ENCODE measurements around the gene ATP6V1C2. TPM values are rescaled to one million over a fixed set of nuclear protein-coding genes. Genes with fewer than 3 reads are reported as not detected.

The ATP6V1C2 gene
- total and polyA plus RNA-seq, 9 donors, result 1.1 to 5.8 (median 2.2) TPM

DNA sequence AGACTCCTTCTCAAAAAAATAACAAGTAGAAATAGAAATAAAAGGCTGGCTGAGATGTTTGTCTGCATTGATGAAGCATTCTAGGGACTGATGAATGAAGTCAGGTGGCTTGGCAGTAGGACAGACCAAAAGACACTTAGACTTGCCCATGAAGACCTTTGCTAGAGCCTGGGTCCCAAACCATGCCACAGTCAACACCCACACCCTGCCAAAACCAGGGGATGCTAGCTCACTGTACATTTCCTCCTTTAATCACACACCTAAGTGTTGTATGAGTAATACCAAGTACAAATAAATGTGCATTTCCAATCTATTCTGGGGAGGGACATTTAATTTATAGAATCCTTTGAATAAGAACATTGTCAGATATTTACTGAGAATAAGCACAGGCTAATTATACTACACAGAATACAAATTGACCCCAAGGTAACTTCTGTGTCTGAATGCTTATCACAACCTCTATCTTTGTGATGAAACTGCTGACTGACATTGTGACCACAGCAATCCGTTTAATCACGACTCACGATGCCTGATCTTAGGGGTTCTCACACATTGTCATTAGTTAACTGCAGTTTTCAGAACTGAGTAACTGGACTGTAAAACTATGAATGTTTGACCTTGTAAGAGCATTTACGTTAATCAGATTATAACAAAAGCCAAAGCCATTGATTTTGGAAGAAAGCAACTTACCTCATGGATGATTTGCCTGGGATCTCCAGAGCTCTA is 21.2 kb upstream of the ATP6V1C2 start:
- Histone ChIP-seq H3K9me3 (replicated peaks; ENCODE audit: control insufficient read depth, low read depth, low read length) (no peaks in the 10 kb centered on the region), H3K27me3 (ENCODE audit: control insufficient read depth, insufficient read depth, low read length) (peaks cover under 1% of the 10 kb centered on the region), H3K4me3 (ENCODE audit: low read length) (no peak overlapping the region), H3K4me1 (ENCODE audit: control insufficient read depth, insufficient read depth, low read length) (no peaks in the 10 kb centered on the region), H3K27ac (ENCODE audit: low read length) (no peak overlapping the region), H3K36me3 (ENCODE audit: control insufficient read depth, insufficient read depth, low read length) (no peaks in the 10 kb centered on the region)
- no peak for DNase-seq
- WGBS (ENCODE audit: insufficient coverage), result no CpG with 5 or more reads among the region's 4 CpGs

GRCh38 chr2:10704034-10704594 is 17.3 kb upstream of the ATP6V1C2 start:
- no peak for DNase-seq
- peaks cover 10% of the 10 kb centered on the region for H3K27me3 ChIP-seq (ENCODE audit: control insufficient read depth, insufficient read depth, low read length)
- 100% methylated on average over 6 of the region's 9 CpGs for WGBS (ENCODE audit: insufficient coverage)

DNA sequence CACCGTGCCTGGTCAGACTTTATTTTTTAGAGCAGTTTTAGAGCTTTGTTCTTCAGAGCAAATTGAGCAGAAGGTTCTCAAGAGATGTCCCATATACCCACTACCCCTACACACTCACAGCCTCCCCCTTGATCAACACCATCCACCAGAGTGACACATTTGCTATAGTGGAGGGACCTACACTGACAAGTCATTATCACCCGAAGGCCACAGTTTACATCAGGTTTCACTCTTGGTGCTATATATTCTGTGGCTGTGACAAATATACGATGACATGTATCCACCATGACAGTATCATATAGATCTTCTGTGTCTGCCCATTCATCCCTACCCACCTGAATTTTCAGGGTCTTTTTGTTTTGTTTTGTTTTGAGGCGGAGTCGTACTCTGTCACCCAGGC is 15.4 kb upstream of the ATP6V1C2 start:
- Histone ChIP-seq H3K27ac (ENCODE audit: low read length) (no peak overlapping the region), H3K4me3 (ENCODE audit: low read length) (no peak overlapping the region), H3K36me3 (ENCODE audit: control insufficient read depth, insufficient read depth, low read length) (no peaks in the 10 kb centered on the region), H3K9me3 (replicated peaks; ENCODE audit: control insufficient read depth, low read depth, low read length) (no peaks in the 10 kb centered on the region), H3K4me1 (ENCODE audit: control insufficient read depth, insufficient read depth, low read length) (no peaks in the 10 kb centered on the region), H3K27me3 (ENCODE audit: control insufficient read depth, insufficient read depth, low read length) (peaks cover 15% of the 10 kb centered on the region)
- 92% methylated on average over 2 of the region's 5 CpGs for WGBS (ENCODE audit: insufficient coverage)
- no peak for DNase-seq

More at GRCh38 chr2:10704034-10704594, 17.3 kb upstream of the ATP6V1C2 start:
- Histone ChIP-seq H3K27ac (ENCODE audit: low read length) (no peak overlapping the region), H3K4me1 (ENCODE audit: control insufficient read depth, insufficient read depth, low read length) (no peaks in the 10 kb centered on the region), H3K9me3 (replicated peaks; ENCODE audit: control insufficient read depth, low read depth, low read length) (no peaks in the 10 kb centered on the region), H3K36me3 (ENCODE audit: control insufficient read depth, insufficient read depth, low read length) (no peaks in the 10 kb centered on the region), H3K4me3 (ENCODE audit: low read length) (no peak overlapping the region)

DNA sequence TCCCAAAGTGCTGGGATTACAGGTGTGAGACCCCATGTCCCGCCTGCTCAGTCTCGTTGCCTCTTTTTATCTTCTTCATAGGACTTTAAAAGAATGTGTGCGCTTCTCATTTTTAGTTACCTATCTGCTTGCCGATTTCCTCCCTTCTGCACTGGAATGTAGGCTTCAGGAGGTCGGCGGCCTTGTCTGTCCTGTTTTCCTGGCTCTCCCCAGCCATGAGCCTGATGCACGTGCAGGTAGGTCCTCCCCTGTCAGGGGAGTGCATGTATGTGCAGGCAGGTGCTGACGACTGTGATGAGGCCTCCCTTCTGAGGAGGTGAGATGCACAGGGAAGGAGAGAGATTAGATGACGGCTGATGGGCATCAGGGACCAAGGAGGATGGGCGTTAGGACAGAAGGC is 13.6 kb upstream of the ATP6V1C2 start:
- 65% methylated on average over 8 of the region's 10 CpGs for WGBS (ENCODE audit: insufficient coverage)
- peaks cover 24% of the 10 kb centered on the region for H3K27me3 ChIP-seq (ENCODE audit: control insufficient read depth, insufficient read depth, low read length)
- H3K36me3 ChIP-seq (ENCODE audit: control insufficient read depth, insufficient read depth, low read length), result no peaks in the 10 kb centered on the region

DNA sequence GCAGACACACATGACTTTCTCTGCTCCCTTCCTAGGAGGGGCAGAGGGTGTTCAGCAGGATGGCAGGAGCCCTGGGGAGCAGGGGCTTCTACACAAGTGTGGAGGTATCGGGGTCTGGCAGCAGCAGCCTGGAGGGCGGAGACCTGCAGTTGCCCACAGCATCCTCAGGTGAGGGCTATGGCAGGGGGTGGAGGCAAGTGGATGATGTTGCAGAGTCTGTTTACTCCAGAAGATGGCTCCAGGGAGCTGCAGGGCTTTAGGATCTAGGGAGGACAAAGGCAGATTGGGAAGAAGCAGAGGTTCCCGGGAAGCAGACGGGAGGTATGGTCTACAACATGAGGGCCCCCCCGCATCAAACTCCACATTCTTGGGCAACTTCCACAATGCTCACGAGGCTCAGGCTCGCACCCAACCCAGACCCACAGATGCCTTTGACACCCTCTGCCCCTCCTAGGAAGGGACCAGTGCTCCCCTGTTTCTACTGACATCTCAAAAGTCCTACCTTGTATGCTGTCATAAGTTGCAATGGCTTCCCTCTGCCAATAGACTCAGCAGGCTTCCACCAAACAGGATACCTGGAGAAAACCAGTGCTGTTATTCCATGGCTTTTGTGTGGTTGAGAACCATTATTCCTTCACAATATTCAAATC is 12.0 kb upstream of the ATP6V1C2 start:
- no peaks in the 10 kb centered on the region for H3K4me1 ChIP-seq (ENCODE audit: control insufficient read depth, insufficient read depth, low read length)
- no peak for DNase-seq
- H3K9me3 ChIP-seq (replicated peaks; ENCODE audit: control insufficient read depth, low read depth, low read length), result no peaks in the 10 kb centered on the region
- no peak overlapping the region for H3K4me3 ChIP-seq (ENCODE audit: low read length)
- no peak overlapping the region for H3K27ac ChIP-seq (ENCODE audit: low read length)
- H3K27me3 ChIP-seq (ENCODE audit: control insufficient read depth, insufficient read depth, low read length), result peaks cover 26% of the 10 kb centered on the region
- H3K36me3 ChIP-seq (ENCODE audit: control insufficient read depth, insufficient read depth, low read length), result no peaks in the 10 kb centered on the region
- WGBS (ENCODE audit: insufficient coverage), result 18% methylated on average over 4 of the region's 7 CpGs

More for the DNA sequence above, 13.6 kb upstream of the ATP6V1C2 start:
- no peak for DNase-seq
- no peak overlapping the region for H3K4me3 ChIP-seq (ENCODE audit: low read length)
- no peaks in the 10 kb centered on the region for H3K9me3 ChIP-seq (replicated peaks; ENCODE audit: control insufficient read depth, low read depth, low read length)
- no peaks in the 10 kb centered on the region for H3K4me1 ChIP-seq (ENCODE audit: control insufficient read depth, insufficient read depth, low read length)
- H3K27ac ChIP-seq (ENCODE audit: low read length), result no peak overlapping the region

DNA sequence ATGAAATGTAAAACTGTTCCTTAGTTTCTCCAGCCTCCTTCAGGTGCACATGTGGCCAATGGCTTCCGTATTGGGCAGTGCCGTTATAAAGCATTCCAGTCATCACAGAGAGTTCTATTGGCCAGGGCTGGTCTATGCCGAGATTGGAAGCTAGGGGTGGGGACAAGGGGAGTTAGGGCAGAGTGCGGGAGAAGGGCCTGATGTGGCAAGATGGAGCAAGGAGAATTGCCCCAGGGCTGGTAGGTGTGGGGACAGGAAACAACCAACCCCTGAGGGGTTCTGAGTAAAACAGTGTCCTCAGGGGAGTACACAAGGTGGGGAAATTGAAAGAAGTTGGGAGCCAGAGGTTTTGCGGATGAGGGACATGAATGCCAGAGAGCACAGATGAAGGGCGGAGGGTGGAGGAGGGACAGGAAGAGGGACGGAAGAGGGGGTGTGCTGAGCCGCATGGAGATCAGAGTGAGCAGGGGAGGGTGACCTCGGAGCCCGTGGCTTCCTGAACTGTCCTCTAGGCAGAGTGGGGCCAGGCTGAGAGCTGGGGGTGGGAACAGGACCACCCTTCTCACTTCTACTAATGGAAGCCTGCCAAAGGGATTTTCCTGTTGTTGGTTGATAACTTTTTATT is 9.1 kb upstream of the ATP6V1C2 start:
- DNase-seq, result no peak
- H3K27me3 ChIP-seq (ENCODE audit: control insufficient read depth, insufficient read depth, low read length), result peaks cover 28% of the 10 kb centered on the region
- WGBS (ENCODE audit: insufficient coverage), result 31% methylated on average over 5 of the region's 10 CpGs

DNA sequence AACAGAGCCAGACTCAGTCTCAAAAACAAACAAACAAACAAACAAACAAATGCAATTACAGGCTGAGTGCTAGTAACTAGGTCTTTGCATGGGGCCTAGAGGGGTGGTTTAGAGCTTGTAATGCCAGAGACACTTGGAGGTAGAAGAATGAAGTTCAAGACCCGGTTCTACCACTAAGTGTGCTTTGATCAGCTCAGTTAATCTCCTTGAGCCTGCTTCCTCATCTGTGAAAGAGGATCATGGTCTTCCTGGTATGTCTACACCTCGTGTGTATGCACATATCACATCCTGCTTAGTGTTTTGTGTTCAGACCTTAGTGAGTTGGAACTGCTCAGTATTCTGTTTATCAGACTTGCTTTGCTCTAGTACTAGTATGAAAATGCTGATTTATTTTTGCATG is 4.8 kb upstream of the ATP6V1C2 start:
- Histone ChIP-seq H3K27ac (ENCODE audit: low read length) (no peak overlapping the region), H3K4me3 (ENCODE audit: low read length) (no peak overlapping the region), H3K27me3 (ENCODE audit: control insufficient read depth, insufficient read depth, low read length) (peaks cover 44% of the 10 kb centered on the region), H3K4me1 (ENCODE audit: control insufficient read depth, insufficient read depth, low read length) (peaks cover 4% of the 10 kb centered on the region), H3K9me3 (replicated peaks; ENCODE audit: control insufficient read depth, low read depth, low read length) (no peaks in the 10 kb centered on the region), H3K36me3 (ENCODE audit: control insufficient read depth, insufficient read depth, low read length) (no peaks in the 10 kb centered on the region)
- 80% methylated on average over 1 of the region's 2 CpGs for WGBS (ENCODE audit: insufficient coverage)
- DNase-seq, result no peak

More for the DNA sequence above, 9.1 kb upstream of the ATP6V1C2 start:
- H3K27ac ChIP-seq (ENCODE audit: low read length), result no peak overlapping the region
- H3K36me3 ChIP-seq (ENCODE audit: control insufficient read depth, insufficient read depth, low read length), result no peaks in the 10 kb centered on the region
- no peaks in the 10 kb centered on the region for H3K4me1 ChIP-seq (ENCODE audit: control insufficient read depth, insufficient read depth, low read length)
- no peak overlapping the region for H3K4me3 ChIP-seq (ENCODE audit: low read length)
- H3K9me3 ChIP-seq (replicated peaks; ENCODE audit: control insufficient read depth, low read depth, low read length), result no peaks in the 10 kb centered on the region

- WGBS (ENCODE audit: insufficient coverage), result 16% methylated on average over 3 of the region's 4 CpGs
- no peak overlapping the region for H3K4me3 ChIP-seq (ENCODE audit: low read length)
- no peaks in the 10 kb centered on the region for H3K9me3 ChIP-seq (replicated peaks; ENCODE audit: control insufficient read depth, low read depth, low read length)
- peaks cover 8% of the 10 kb centered on the region for H3K4me1 ChIP-seq (ENCODE audit: control insufficient read depth, insufficient read depth, low read length)
- H3K27ac ChIP-seq (ENCODE audit: low read length), result no peak overlapping the region
- no peak for DNase-seq
- H3K36me3 ChIP-seq (ENCODE audit: control insufficient read depth, insufficient read depth, low read length), result no peaks in the 10 kb centered on the region
- peaks cover 48% of the 10 kb centered on the region for H3K27me3 ChIP-seq (ENCODE audit: control insufficient read depth, insufficient read depth, low read length)
These were observed 3.8 kb upstream of the ATP6V1C2 start for GRCh38 chr2:10717628-10718027.

DNA sequence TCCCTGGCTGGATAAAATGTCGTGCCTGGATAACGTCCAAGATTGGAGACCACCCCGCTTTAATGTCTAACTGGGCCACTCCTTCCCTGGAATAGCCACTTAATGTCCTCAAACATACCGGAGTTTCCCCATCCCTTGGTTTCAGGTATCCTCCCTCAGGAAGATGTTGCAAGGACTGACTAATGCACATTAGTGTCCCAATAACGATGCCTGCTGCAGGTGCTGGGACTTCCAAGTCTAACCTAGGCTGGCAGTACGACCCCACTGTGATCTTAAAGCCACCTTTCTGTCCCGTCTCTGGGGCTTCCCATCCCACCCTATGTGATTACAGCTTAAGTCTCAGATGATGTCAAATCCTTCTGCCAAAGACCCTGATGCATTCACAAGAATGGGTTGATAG is 1.1 kb upstream of the ATP6V1C2 start:
- Histone ChIP-seq H3K36me3 (ENCODE audit: control insufficient read depth, insufficient read depth, low read length) (no peaks in the 10 kb centered on the region), H3K27ac (ENCODE audit: low read length) (no peak overlapping the region), H3K27me3 (ENCODE audit: control insufficient read depth, insufficient read depth, low read length) (peaks cover 69% of the 10 kb centered on the region), H3K4me3 (ENCODE audit: low read length) (no peak overlapping the region), H3K9me3 (replicated peaks; ENCODE audit: control insufficient read depth, low read depth, low read length) (no peaks in the 10 kb centered on the region), H3K4me1 (ENCODE audit: control insufficient read depth, insufficient read depth, low read length) (peaks cover 8% of the 10 kb centered on the region)
- DNase-seq, result no peak
- WGBS (ENCODE audit: insufficient coverage), result 56% methylated on average over 5 of the region's 7 CpGs

GRCh38 chr2:10720947-10721395 is 459 bp upstream of the ATP6V1C2 start:
- H3K27me3 ChIP-seq (ENCODE audit: control insufficient read depth, insufficient read depth, low read length), result peaks cover 70% of the 10 kb centered on the region

More at GRCh38 chr2:10720947-10721395, 459 bp upstream of the ATP6V1C2 start:
- peaks cover 8% of the 10 kb centered on the region for H3K4me1 ChIP-seq (ENCODE audit: control insufficient read depth, insufficient read depth, low read length)
- H3K9me3 ChIP-seq (replicated peaks; ENCODE audit: control insufficient read depth, low read depth, low read length), result no peaks in the 10 kb centered on the region
- H3K27ac ChIP-seq (ENCODE audit: low read length), result no peak overlapping the region
- WGBS (ENCODE audit: insufficient coverage), result 3% methylated on average over 28 of the region's 39 CpGs
- H3K4me3 ChIP-seq (ENCODE audit: low read length), result no peak overlapping the region
- no peaks in the 10 kb centered on the region for H3K36me3 ChIP-seq (ENCODE audit: control insufficient read depth, insufficient read depth, low read length)
- DNase-seq, result no peak
